Endometrial microvascular endothelial cells (primary cell): ENCODE measurements around the gene UNC5B. TPM values are rescaled to one million over a fixed set of nuclear protein-coding genes. Genes with fewer than 3 reads are reported as not detected.
"Not testable (repeated sequence)": the region's sequence is repeated elsewhere in the genome, so short reads cannot be mapped to it uniquely, and the experiment has no call there.

Source experiments
- in situ Hi-C: cut with HindIII; loops from 2 replicates; pipeline ENCODE4 v1.10.0; 2017; ENCODE audit warnings: low sequenced_read_pairs, low pct_unique_long_range_greater_than_20kb; ENCODE audit errors: inconsistent ontology term
- total RNA-seq: library from RNA; depleted of rRNA; stranded (reverse); fragments of >200 nt; gene quantifications from one replicate; pipeline ENCODE4 v1.2.3, GENCODE V29; 2015; ENCODE audit errors: inconsistent ontology term

Gene UNC5B
- total RNA-seq, 1 donor from 2014 or later, result 7.2 TPM

- in situ Hi-C loops, result no loop called here
Measured at GRCh38 chr10:71205468-71205867, 6.9 kb upstream of the UNC5B start.

- in situ Hi-C loops, result no loop called here
Measured at GRCh38 chr10:71206911-71207310, 5.5 kb upstream of the UNC5B start.

- in situ Hi-C loops, result no loop called here
Measured at GRCh38 chr10:71207578-71207977, 4.8 kb upstream of the UNC5B start.

- in situ Hi-C loops, result no loop called here
Measured at GRCh38 chr10:71209352-71209715, 3.0 kb upstream of the UNC5B start.

- in situ Hi-C loops, result no loop called here
Measured at GRCh38 chr10:71209731-71210541, 2.4 kb upstream of the UNC5B start.

- in situ Hi-C loops, result no loop called here
Measured at GRCh38 chr10:71210542-71210871, 1.9 kb upstream of the UNC5B start.

GRCh38 chr10:71211053-71211452, 1.3 kb upstream of the UNC5B start:
- in situ Hi-C loops, result no loop called here

- in situ Hi-C loops, result no loop called here
Measured at GRCh38 chr10:71211775-71212317, 524 bp upstream of the UNC5B start.

- in situ Hi-C loops, result no loop called here
Measured at GRCh38 chr10:71213127-71213621, 804 bp downstream of the UNC5B start.

GRCh38 chr10:71213761-71214440, 1.5 kb downstream of the UNC5B start:
- in situ Hi-C loops, result no loop called here

GRCh38 chr10:71214641-71215559, 2.5 kb downstream of the UNC5B start:
- in situ Hi-C loops, result no loop called here

- in situ Hi-C loops, result no loop called here
Measured at GRCh38 chr10:71216363-71216695, 4.0 kb downstream of the UNC5B start.

- in situ Hi-C loops, result no loop called here
Measured at GRCh38 chr10:71216751-71217265, 4.4 kb downstream of the UNC5B start.

- in situ Hi-C loops, result no loop called here
Measured at GRCh38 chr10:71217266-71218045, 5.1 kb downstream of the UNC5B start.

- in situ Hi-C loops, result no loop called here
Measured at GRCh38 chr10:71218046-71218650, 5.8 kb downstream of the UNC5B start.

GRCh38 chr10:71218651-71219050, 6.3 kb downstream of the UNC5B start:
- in situ Hi-C loops, result no loop called here

- in situ Hi-C loops, result not testable (repeated sequence)
Measured at GRCh38 chr10:71219236-71219917, 7.0 kb downstream of the UNC5B start.
